GM12878 (cell line): Measurements from ENCODE around the gene CA10. TPM values are rescaled to one million over a fixed set of nuclear protein-coding genes. Genes with fewer than 3 reads are reported as not detected.

ENCODE experiments used
- ATAC-seq: fragments of 200-7000 bp; cut with Tn5 transposase; 3 replicates; pipeline ENCODE4 v1.9.1; 2020; ENCODE audit warnings: mild to moderate bottlenecking, moderate library complexity
- BruUV-seq: library from RNA; stranded (reverse); fragments of 400-500 nt; replicated peaks from 2 replicates; lab custom pipeline; 2021; lab: Mats Ljungman, UMichigan
- CTCF ChIA-PET: fragments of 300-600 bp; sonication (Branson Sonifier 250); formaldehyde crosslinking; extraction: SDS; loops from one replicate; lab custom pipeline; 2021; ENCODE audit warnings: inconsistent platforms; lab: Yijun Ruan, JAX
- POLR2A ChIA-PET: fragments of 350-600 bp; formaldehyde crosslinking; extraction: SDS; loops from one replicate; lab custom pipeline; 2021; ENCODE audit warnings: inconsistent platforms; lab: Charles Lee
- RAD21 ChIA-PET: fragments of 300-600 bp; sonication (Branson Sonifier 250); formaldehyde crosslinking; loops from one replicate; lab custom pipeline; 2023; ENCODE audit warnings: antibody characterized with exemption; ENCODE audit not compliant: unreplicated experiment; lab: Charles Lee
- SMC1A ChIA-PET: fragments of 300-600 bp; sonication (Branson Sonifier 250); formaldehyde crosslinking; loops from one replicate; lab custom pipeline; 2023; ENCODE audit not compliant: unreplicated experiment, uncharacterized antibody; lab: Charles Lee
- DNase-seq: peaks from one replicate; pipeline ENCODE4 v3.0.0-alpha.2; 2011; ENCODE audit warnings: low read depth, low spot score
- FAIRE-seq: peaks from 3 replicates; lab custom pipeline; 2011; peaks lifted over from hg19 to GRCh38; lab: Jason Lieb, UNC
- H2AFZ ChIP-seq: 2 replicates; pipeline ENCODE4 v1.6.0; 2011; ENCODE audit warnings: low read depth, low read length, control low read depth; ENCODE audit not compliant: control insufficient read depth
- H3K27ac ChIP-seq: 2 replicates; pipeline ENCODE4 v1.5.1; 2011; ENCODE audit warnings: control low read depth; ENCODE audit not compliant: control insufficient read depth, insufficient read depth
- H3K27me3 ChIP-seq, 2 experiments: replicated peaks in 1 of 2; 2 replicates each; pipeline versions ENCODE4 v1.6.0 to v1.6.1; 2011; ENCODE audit warnings: low read length in 1 of 2; ENCODE audit not compliant: control insufficient read depth in 2 of 2, insufficient read depth in 2 of 2
- H3K36me3 ChIP-seq, 2 experiments: 2 replicates each; pipeline ENCODE4 v1.5.1; 2011; ENCODE audit warnings: low read length in 1 of 2; ENCODE audit not compliant: control insufficient read depth in 2 of 2, insufficient read depth in 2 of 2
- H3K4me1 ChIP-seq: 2 replicates; pipeline ENCODE4 v1.6.1; 2011; ENCODE audit warnings: mild to moderate bottlenecking, low read length, moderate library complexity, mixed read lengths; ENCODE audit not compliant: control insufficient read depth, insufficient read depth
- H3K4me2 ChIP-seq: 2 replicates; pipeline ENCODE4 v1.6.0; 2011; ENCODE audit warnings: control low read depth; ENCODE audit not compliant: control insufficient read depth, insufficient read depth
- H3K4me3 ChIP-seq: fragments of 200-600 bp; sonication (generic); 2 replicates; pipeline ENCODE4 v1.5.1; 2016
- H3K79me2 ChIP-seq: 2 replicates; pipeline ENCODE4 v1.6.0; 2011; ENCODE audit warnings: low read length; ENCODE audit not compliant: control insufficient read depth, insufficient read depth
- H3K9ac ChIP-seq: 2 replicates; pipeline ENCODE4 v1.8.0; 2011; ENCODE audit warnings: low read length, control low read depth, mixed read lengths; ENCODE audit not compliant: control insufficient read depth, insufficient read depth
- H3K9me3 ChIP-seq: replicated peaks from 3 replicates; pipeline ENCODE4 v1.5.1; 2011; ENCODE audit warnings: mild to moderate bottlenecking, low read length; ENCODE audit not compliant: control insufficient read depth, insufficient read depth
- H4K20me1 ChIP-seq: 2 replicates; pipeline ENCODE4 v1.6.0; 2011; ENCODE audit not compliant: control insufficient read depth, insufficient read depth
- ATF2 ChIP-seq: IDR thresholded peaks from 2 replicates; pipeline ENCODE4 v1.6.1; 2012; ENCODE audit warnings: low read length, inconsistent platforms
- ESRRA ChIP-seq: IDR thresholded peaks from 2 replicates; pipeline ENCODE4 v1.6.1; 2012; ENCODE audit warnings: mild to moderate bottlenecking, low read length, improper control_type of control experiment
- EZH2 ChIP-seq: IDR thresholded peaks from 2 replicates; pipeline ENCODE4 v1.6.1; 2012; ENCODE audit warnings: low read depth, mild to moderate bottlenecking, control low read depth, inconsistent platforms, low read length, borderline replicate concordance; ENCODE audit not compliant: control insufficient read depth
- HDGF ChIP-seq: fragments of 450-650 bp; IDR thresholded peaks from 2 replicates; pipeline ENCODE4 v1.6.1; 2016; ENCODE audit warnings: antibody characterized with exemption
- POLR2AphosphoS2 ChIP-seq: IDR thresholded peaks from 2 replicates; pipeline ENCODE4 v1.6.1; 2011; ENCODE audit warnings: low read depth, mild to moderate bottlenecking, low read length, improper control_type of control experiment, moderate library complexity
- RCOR1 ChIP-seq: conservative IDR thresholded peaks from 2 replicates; pipeline ENCODE4 v1.6.1; 2012; ENCODE audit warnings: low read depth, low read length, improper control_type of control experiment
- SIN3A ChIP-seq: IDR thresholded peaks from 2 replicates; pipeline ENCODE4 v1.6.1; 2012; ENCODE audit warnings: low read depth, low read length, improper control_type of control experiment
- SPI1 ChIP-seq: IDR thresholded peaks from 2 replicates; pipeline ENCODE4 v1.6.1; 2011; ENCODE audit warnings: low read depth, mild to moderate bottlenecking, low read length, moderate library complexity, borderline replicate concordance; ENCODE audit not compliant: insufficient read depth
- WGBS: methylation state at CpG from one replicate; pipeline ENCODE4 v1.1.6; 2016; ENCODE audit warnings: low lambda C conversion rate; ENCODE audit not compliant: insufficient replicate concordance, insufficient coverage; ENCODE audit errors: missing lambda C conversion rate; 5-methylcytosine and 5-hydroxymethylcytosine counted together
- in situ Hi-C: fragments of 300-500 bp; cut with MboI; formaldehyde crosslinking; loops from 9 replicates; pipeline ENCODE4 v1.14.3; 2018; ENCODE audit warnings: mixed read lengths
- intact Hi-C: fragments of 100-400 bp; cut with micrococcal nuclease; formaldehyde crosslinking; loops from one replicate; pipeline ENCODE4 v1.14.2; 2022; ENCODE audit not compliant: unreplicated experiment
- polyA plus RNA-seq, 11 experiments: library from polyadenylated mRNA; depleted of rRNA in 4 of 11; unstranded in 6 of 11; stranded (reverse) in 5 of 11; fragments of >200 nt; fragmentation: Nextera tagmentation in 4 of 11; fragmentation: Illumina TruSeq in 1 of 11; extraction: Ambion mirVana in 4 of 11; extraction: Trizol in 1 of 11; gene quantifications; 1 replicate in 1 of 11; 2 replicates in 10 of 11; pipeline versions ENCODE4 v1.2.1 to v1.2.3, GENCODE V29; 2011 to 2016; ENCODE audit warnings: inconsistent platforms in 2 of 11, missing spikeins in 2 of 11, low read depth in 1 of 11
- total RNA-seq, 4 experiments: library from RNA; depleted of rRNA in 3 of 4; stranded (reverse); fragments of >200 nt in 3 of 4; fragmentation: Illumina TruSeq in 1 of 4; extraction: Trizol in 1 of 4; gene quantifications; 2 replicates each; pipeline versions ENCODE4 v1.2.1 to v1.2.3, GENCODE V29; 2013 to 2021
- TF ChIP-seq, protein P1 (sequence below): fragments of 450-650 bp; IDR thresholded peaks from 2 replicates; pipeline ENCODE4 v1.6.1; 2018; ENCODE audit warnings: mild to moderate bottlenecking, low read depth, moderate library complexity; ENCODE audit not compliant: partially characterized antibody

The CA10 gene
- total and polyA plus RNA-seq, 10 of the 15 experiments (the other 5 are each of a cell fraction or from before 2014, with no cell fraction given): not detected

- in situ Hi-C loops (no loop called here), intact Hi-C loops (no loop called here)
- SMC1A ChIA-PET: no interaction called here
- CTCF ChIA-PET: interaction anchor here (0.6 kb wide), 1 partner anchor 1324 kb away, joined by 3 read pairs; no protein-coding TSS in a partner anchor
- WGBS: 0% methylated on average over 3 of the region's 3 CpGs
- Histone ChIP-seq H3K4me2 (no peak overlapping the region), H3K36me3 (no peaks in the 10 kb centered on the region), H2AFZ (no peak overlapping the region), H3K9me3 (no peaks in the 10 kb centered on the region), H3K4me3 (no peak overlapping the region), H3K9ac (no peak overlapping the region), H3K27me3 (no peaks in the 10 kb centered on the region), H3K27ac (no peak overlapping the region), H3K4me1 (no peaks in the 10 kb centered on the region), H4K20me1 (no peaks in the 10 kb centered on the region)
- DNase-seq (no peak), ATAC-seq (no peak), FAIRE-seq (no peak)
- POLR2A ChIA-PET: no interaction called here
- RAD21 ChIA-PET: no interaction called here
- TF ChIP-seq, protein P1, sequence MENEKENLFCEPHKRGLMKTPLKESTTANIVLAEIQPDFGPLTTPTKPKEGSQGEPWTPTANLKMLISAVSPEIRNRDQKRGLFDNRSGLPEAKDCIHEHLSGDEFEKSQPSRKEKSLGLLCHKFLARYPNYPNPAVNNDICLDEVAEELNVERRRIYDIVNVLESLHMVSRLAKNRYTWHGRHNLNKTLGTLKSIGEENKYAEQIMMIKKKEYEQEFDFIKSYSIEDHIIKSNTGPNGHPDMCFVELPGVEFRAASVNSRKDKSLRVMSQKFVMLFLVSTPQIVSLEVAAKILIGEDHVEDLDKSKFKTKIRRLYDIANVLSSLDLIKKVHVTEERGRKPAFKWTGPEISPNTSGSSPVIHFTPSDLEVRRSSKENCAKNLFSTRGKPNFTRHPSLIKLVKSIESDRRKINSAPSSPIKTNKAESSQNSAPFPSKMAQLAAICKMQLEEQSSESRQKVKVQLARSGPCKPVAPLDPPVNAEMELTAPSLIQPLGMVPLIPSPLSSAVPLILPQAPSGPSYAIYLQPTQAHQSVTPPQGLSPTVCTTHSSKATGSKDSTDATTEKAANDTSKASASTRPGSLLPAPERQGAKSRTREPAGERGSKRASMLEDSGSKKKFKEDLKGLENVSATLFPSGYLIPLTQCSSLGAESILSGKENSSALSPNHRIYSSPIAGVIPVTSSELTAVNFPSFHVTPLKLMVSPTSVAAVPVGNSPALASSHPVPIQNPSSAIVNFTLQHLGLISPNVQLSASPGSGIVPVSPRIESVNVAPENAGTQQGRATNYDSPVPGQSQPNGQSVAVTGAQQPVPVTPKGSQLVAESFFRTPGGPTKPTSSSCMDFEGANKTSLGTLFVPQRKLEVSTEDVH: no peak
- no peak for TF ChIP-seq EZH2
- TF ChIP-seq SIN3A: no peak
- no peak for TF ChIP-seq ATF2
- TF ChIP-seq HDGF: no peak
- no peak for TF ChIP-seq RCOR1
- no peak for TF ChIP-seq POLR2AphosphoS2
- TF ChIP-seq ESRRA: no peak
- no peak for TF ChIP-seq SPI1
- TF ChIP-seq, all 136 proteins: peak for 0
- no peaks in the 10 kb centered on the region for H3K79me2 ChIP-seq
- no TSS peak for BruUV-seq
These were observed 285.2 kb downstream of the CA10 start for GRCh38 chr17:51873302-51873701.
